ENCODE results near the gene U2SURP. TPM values are rescaled to one million over a fixed set of nuclear protein-coding genes. Genes with fewer than 3 reads are reported as not detected.
A peak's percentile ranks its signal among the peaks of the same experiment; 100 is the strongest.

The U2SURP gene
- total RNA-seq, 4 donors from 2014 or later, result 25.4 to 70.8 (median 51.0) TPM

GRCh38 chr3:142999881-143000280 is 1.5 kb upstream of the U2SURP start:
- Histone ChIP-seq H3K4me1 (peaks cover 8 to 45% (median 12%) of the 10 kb centered on the region in 3 donors), H3K4me3 (peak overlapping the region in 1 of 4 donors; percentile 95), H3K27ac (peak overlapping the region in 1 of 4 donors; percentile 91), H3K36me3 (no peaks in the 10 kb centered on the region), H3K27me3 (no peaks in the 10 kb centered on the region), H3K9me3 (no peaks in the 10 kb centered on the region)
- intact Hi-C loops (cut with DNase I), result loop anchor here (5.0 kb wide), 1 partner anchor 418 kb away; no protein-coding TSS in a partner anchor
- WGBS, 2 donors, result 81 to 90% methylated on average over 4 of the region's 4 CpGs
- TF ChIP-seq POLR2A (IDR thresholded peaks at IDR 0.05) (no peak), CTCF (IDR thresholded peaks at IDR 0.05) (no peak)
- DNase-seq, result no peak

GRCh38 chr3:143000528-143000927 is 842 bp upstream of the U2SURP start:
- no peaks in the 10 kb centered on the region for H3K27me3 ChIP-seq
- no peaks in the 10 kb centered on the region for H3K9me3 ChIP-seq
- WGBS, 2 donors, result 13 to 17% methylated on average over 10 of the region's 10 CpGs
- no peaks in the 10 kb centered on the region for H3K36me3 ChIP-seq
- TF ChIP-seq CTCF (IDR thresholded peaks at IDR 0.05) (no peak), POLR2A (IDR thresholded peaks at IDR 0.05) (no peak)
- H3K27ac ChIP-seq, result peak overlapping the region; percentile 88 to 96 (median 94)
- intact Hi-C loops (cut with DNase I), result no loop called here
- no peak for DNase-seq
- peak overlapping the region; percentile 74 to 95 (median 90) for H3K4me3 ChIP-seq
- H3K4me1 ChIP-seq, result peaks cover 8 to 52% (median 17%) of the 10 kb centered on the region in 3 donors

- no peaks in the 10 kb centered on the region for H3K27me3 ChIP-seq
- TF ChIP-seq POLR2A (IDR thresholded peaks at IDR 0.05), result no peak
- intact Hi-C loops (cut with DNase I), result no loop called here
- no peaks in the 10 kb centered on the region for H3K9me3 ChIP-seq
- peak overlapping the region; percentile 74 to 95 (median 90) for H3K4me3 ChIP-seq
- no peaks in the 10 kb centered on the region for H3K36me3 ChIP-seq
- peak overlapping the region; percentile 88 to 96 (median 94) for H3K27ac ChIP-seq
- no peak for DNase-seq
- H3K4me1 ChIP-seq, result peaks cover 8 to 57% (median 19%) of the 10 kb centered on the region in 3 donors
- WGBS, 2 donors, result 0% methylated on average over 6 to 10 of the region's 15 CpGs
Observed at GRCh38 chr3:143001034-143001368, 369 bp upstream of the U2SURP start.

GRCh38 chr3:143002083-143002712 is 828 bp downstream of the U2SURP start:
- Histone ChIP-seq H3K36me3 (no peaks in the 10 kb centered on the region), H3K27me3 (no peaks in the 10 kb centered on the region), H3K4me3 (peak overlapping the region; percentile 74 to 95 (median 90)), H3K4me1 (peaks cover 8 to 69% (median 19%) of the 10 kb centered on the region in 3 donors), H3K9me3 (no peaks in the 10 kb centered on the region), H3K27ac (peak overlapping the region; percentile 88 to 96 (median 94))
- DNase-seq, result no peak
- 1% methylated on average over 17 to 18 of the region's 19 CpGs for WGBS, 2 donors
- no peak for TF ChIP-seq POLR2A (IDR thresholded peaks at IDR 0.05)
- TF ChIP-seq CTCF (IDR thresholded peaks at IDR 0.05), result no peak
- intact Hi-C loops (cut with DNase I), result no loop called here

GRCh38 chr3:143002727-143003126 is 1.4 kb downstream of the U2SURP start:
- WGBS, 2 donors, result 3 to 7% methylated on average over 9 of the region's 9 CpGs
- peaks cover 8 to 71% (median 19%) of the 10 kb centered on the region in 3 donors for H3K4me1 ChIP-seq
- intact Hi-C loops (cut with DNase I), result no loop called here

More at GRCh38 chr3:143002727-143003126, 1.4 kb downstream of the U2SURP start:
- Histone ChIP-seq H3K27me3 (no peaks in the 10 kb centered on the region), H3K4me3 (peak overlapping the region; percentile 74 to 95 (median 90)), H3K36me3 (no peaks in the 10 kb centered on the region), H3K9me3 (no peaks in the 10 kb centered on the region), H3K27ac (peak overlapping the region in 3 of 4 donors; percentile 88 to 96 (median 91))
- TF ChIP-seq CTCF (IDR thresholded peaks at IDR 0.05) (no peak), POLR2A (IDR thresholded peaks at IDR 0.05) (no peak)
- DNase-seq, result no peak
